Activated naive CD4-positive, alpha-beta T cell treated with anti-CD3 and anti-CD28 coated beads, Interleukin-2, amount 10 ng/mL, durations not matched to agents 7 days and 5 days (primary cell): ENCODE results near the gene GOLIM4.
"Not testable (repeated sequence)": the region's sequence is repeated elsewhere in the genome, so short reads cannot be mapped to it uniquely, and the experiment has no call there.

Source experiments
- CTCF ChIA-PET: fragments of 350-600 bp; sonication (Branson Sonifier 250); formaldehyde crosslinking; loops from one replicate; lab custom pipeline; 2021; ENCODE audit warnings: antibody characterized with exemption; lab: Charles Lee
- DNase-seq: peaks from one replicate; pipeline ENCODE4 v3.0.0-alpha.2; 2020
- H3K27ac Mint-ChIP-seq: one replicate; pipeline ENCODE4 v1.8.0; 2021; ENCODE audit warnings: mild to moderate bottlenecking, moderate library complexity, mixed read lengths
- H3K27me3 Mint-ChIP-seq: one replicate; pipeline ENCODE4 v1.8.0; 2021; ENCODE audit warnings: mild to moderate bottlenecking, mixed read lengths
- H3K36me3 Mint-ChIP-seq: one replicate; pipeline ENCODE4 v1.8.0; 2021; ENCODE audit warnings: mixed read lengths
- H3K4me1 Mint-ChIP-seq: one replicate; pipeline ENCODE4 v1.8.0; 2021; ENCODE audit warnings: mixed read lengths
- H3K4me3 Mint-ChIP-seq: one replicate; pipeline ENCODE4 v1.8.0; 2021; ENCODE audit warnings: mild to moderate bottlenecking, moderate library complexity, mixed read lengths
- H3K9me3 Mint-ChIP-seq: one replicate; pipeline ENCODE4 v1.8.0; 2021; ENCODE audit warnings: mixed read lengths

Gene GOLIM4

DNA sequence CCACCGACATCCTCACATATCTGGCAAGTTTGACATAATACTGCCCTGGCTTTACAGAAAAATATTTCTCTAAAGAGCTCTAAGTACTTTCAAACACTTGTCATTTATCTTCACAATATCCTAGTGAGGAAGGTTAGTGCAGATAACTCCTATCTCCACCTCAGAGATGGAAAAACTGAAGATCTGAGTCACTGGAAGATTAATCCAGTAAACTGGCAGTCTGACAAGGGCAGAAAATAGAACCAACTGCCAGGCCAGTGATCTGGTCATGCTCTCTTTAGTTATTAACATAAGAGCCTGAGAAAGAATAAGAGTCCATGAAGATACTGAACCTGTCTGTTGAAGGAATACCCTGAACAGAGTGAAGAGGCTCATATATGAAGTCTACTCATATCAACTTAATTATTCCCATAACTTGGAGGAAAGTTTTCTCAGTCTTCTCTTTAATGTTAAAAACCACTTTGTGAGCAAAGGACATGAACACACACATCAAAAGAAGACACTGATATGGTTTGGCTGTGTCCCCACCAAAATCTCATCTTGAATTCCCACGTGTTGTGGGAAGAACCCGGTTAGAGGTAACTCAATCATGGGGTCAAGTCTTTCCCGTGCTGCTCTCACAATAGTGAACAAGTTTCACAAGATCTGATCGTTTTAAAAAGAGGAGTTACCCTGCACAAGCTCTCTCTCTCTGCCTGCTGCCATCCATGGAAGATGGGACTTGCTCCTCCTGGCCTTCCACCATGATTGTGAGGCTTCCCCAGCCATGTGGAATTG lies 61.4 kb downstream of the GOLIM4 start:
- Mint-ChIP-seq H3K36me3 (no peaks in the 10 kb centered on the region), H3K27me3 (no peaks in the 10 kb centered on the region), H3K4me3 (no peak overlapping the region), H3K4me1 (no peaks in the 10 kb centered on the region), H3K27ac (no peak overlapping the region), H3K9me3 (no peaks in the 10 kb centered on the region)
- CTCF ChIA-PET: no interaction called here
- DNase-seq: no peak

DNA sequence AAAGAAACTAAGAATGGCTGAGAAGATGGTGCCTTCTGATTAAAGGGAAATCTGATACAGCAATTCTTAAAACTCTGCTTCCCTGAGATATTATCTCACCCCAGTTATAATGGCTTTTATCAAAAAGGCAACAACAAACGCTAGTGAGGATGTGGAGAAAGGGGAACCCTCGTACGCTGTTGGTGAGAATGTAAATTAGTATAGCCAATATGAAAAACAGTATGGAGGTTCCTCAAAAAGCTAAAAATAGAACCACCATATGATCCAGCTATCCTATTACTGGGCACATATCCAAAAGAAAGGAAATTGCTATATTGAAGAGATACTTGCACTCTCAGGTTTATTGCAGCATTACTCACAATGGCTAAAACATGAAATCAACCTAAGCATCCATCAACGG lies 65.1 kb downstream of the GOLIM4 start:
- no peaks in the 10 kb centered on the region for H3K4me1 Mint-ChIP-seq

DNA sequence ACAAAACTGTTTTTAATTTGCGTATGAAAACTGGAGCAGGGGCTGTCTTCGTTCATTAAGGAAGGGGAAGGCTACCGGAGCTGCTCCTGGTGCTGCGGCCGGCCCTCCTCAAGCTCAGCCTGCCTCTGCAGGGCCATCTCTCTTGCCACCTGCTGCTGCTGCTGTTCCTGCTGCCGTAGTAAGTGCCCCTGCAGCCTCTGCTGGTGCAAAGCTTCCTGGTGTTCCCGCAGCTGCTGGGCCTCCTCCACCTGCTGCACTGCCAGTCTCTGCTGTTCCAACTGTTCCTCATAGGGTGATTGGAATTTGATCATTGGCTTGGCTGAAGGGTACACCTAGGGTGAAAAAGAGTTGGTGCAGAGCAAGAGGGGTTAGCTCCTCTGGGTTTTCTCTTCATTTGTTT lies 66.0 kb downstream of the GOLIM4 start:
- DNase-seq: no peak
- H3K4me3 Mint-ChIP-seq: no peak overlapping the region
- H3K27ac Mint-ChIP-seq: no peak overlapping the region
- H3K36me3 Mint-ChIP-seq: no peaks in the 10 kb centered on the region
- CTCF ChIA-PET: interaction anchor here (2.8 kb wide), 1 partner anchor 11 kb away, joined by 13 read pairs; no protein-coding TSS in a partner anchor
- no peaks in the 10 kb centered on the region for H3K9me3 Mint-ChIP-seq
- peaks cover 5% of the 10 kb centered on the region for H3K4me1 Mint-ChIP-seq
- H3K27me3 Mint-ChIP-seq: no peaks in the 10 kb centered on the region

More for the DNA sequence above, 65.1 kb downstream of the GOLIM4 start:
- H3K27me3 Mint-ChIP-seq: no peaks in the 10 kb centered on the region
- H3K27ac Mint-ChIP-seq: no peak overlapping the region
- no peak overlapping the region for H3K4me3 Mint-ChIP-seq
- CTCF ChIA-PET: no interaction called here
- no peaks in the 10 kb centered on the region for H3K9me3 Mint-ChIP-seq
- DNase-seq: no peak
- H3K36me3 Mint-ChIP-seq: no peaks in the 10 kb centered on the region

DNA sequence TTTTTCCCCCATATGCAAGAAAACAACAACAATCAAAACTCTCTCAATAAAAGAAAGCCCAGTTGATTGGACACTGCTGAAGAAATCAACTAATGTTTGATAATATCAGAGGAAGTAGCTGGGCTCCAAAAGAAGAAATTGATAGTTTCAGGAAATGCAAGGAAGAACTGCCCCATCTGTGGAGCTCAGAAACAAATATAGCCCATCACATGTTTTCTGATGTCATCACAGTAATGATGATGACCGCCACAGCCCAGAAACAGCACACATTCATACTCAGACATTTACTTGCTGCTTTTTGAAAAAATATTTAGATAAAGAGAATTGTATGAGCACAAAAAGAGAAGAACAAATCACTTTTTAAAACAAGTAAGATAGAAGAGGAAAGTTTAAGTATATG lies 67.6 kb downstream of the GOLIM4 start:
- CTCF ChIA-PET: interaction anchor here (2.8 kb wide), 1 partner anchor 13 kb away, joined by 13 read pairs; no protein-coding TSS in a partner anchor
- no peak overlapping the region for H3K4me3 Mint-ChIP-seq
- no peaks in the 10 kb centered on the region for H3K27me3 Mint-ChIP-seq
- H3K27ac Mint-ChIP-seq: no peak overlapping the region
- H3K4me1 Mint-ChIP-seq: peaks cover 13% of the 10 kb centered on the region
- DNase-seq: no peak
- no peaks in the 10 kb centered on the region for H3K9me3 Mint-ChIP-seq
- no peaks in the 10 kb centered on the region for H3K36me3 Mint-ChIP-seq

DNA sequence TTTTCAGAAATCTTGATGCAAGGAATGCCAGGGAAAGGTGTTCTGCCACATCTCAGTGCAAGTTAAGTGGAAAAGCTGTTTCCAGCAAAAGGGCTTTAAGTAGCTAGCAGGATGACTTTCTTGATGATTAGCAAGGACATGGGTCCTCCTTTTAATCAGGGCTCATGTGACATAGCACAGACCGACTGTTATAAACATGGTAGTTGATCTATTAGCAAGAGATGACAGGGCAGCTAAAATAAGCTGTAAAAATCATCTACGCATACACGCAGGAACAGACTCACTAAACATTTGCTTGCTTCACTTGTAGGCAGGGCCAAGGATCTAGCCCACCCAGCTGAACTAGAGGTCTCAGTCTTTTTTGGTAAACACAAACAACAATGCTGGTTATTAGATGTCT lies 69.0 kb downstream of the GOLIM4 start:
- H3K27ac Mint-ChIP-seq: no peak overlapping the region
- no peak for DNase-seq
- no peak overlapping the region for H3K4me3 Mint-ChIP-seq
- CTCF ChIA-PET: interaction anchor here (0.5 kb wide), 1 partner anchor 145 kb away, joined by 3 read pairs; no protein-coding TSS in a partner anchor
- H3K9me3 Mint-ChIP-seq: no peaks in the 10 kb centered on the region
- no peaks in the 10 kb centered on the region for H3K36me3 Mint-ChIP-seq
- peaks cover 13% of the 10 kb centered on the region for H3K4me1 Mint-ChIP-seq
- no peaks in the 10 kb centered on the region for H3K27me3 Mint-ChIP-seq

DNA sequence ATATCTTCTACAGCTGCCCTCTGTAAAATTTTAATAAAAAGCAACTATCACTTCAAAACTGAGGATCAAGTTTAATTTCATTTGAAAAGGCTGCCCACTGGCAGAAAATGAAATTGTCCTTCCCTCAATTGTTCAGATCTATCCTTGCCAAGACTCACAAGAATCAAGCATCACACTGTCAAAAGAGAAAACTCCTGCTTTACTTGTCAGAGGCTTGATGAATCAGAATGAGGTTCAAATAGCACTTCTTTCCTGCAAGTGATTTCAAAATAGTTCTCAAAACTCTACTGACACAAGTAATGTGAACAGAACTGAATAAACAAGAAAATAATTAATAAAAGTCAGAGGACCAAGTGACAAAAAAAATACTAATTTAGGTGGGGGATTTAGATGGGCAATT lies 70.6 kb downstream of the GOLIM4 start:
- no peak for DNase-seq
- Mint-ChIP-seq H3K27me3 (no peaks in the 10 kb centered on the region), H3K4me3 (no peak overlapping the region), H3K9me3 (no peaks in the 10 kb centered on the region), H3K36me3 (no peaks in the 10 kb centered on the region), H3K4me1 (peaks cover 13% of the 10 kb centered on the region), H3K27ac (no peak overlapping the region)
- CTCF ChIA-PET: interaction anchor here (1.1 kb wide), 1 partner anchor 13 kb away, joined by 3 read pairs; no protein-coding TSS in a partner anchor

DNA sequence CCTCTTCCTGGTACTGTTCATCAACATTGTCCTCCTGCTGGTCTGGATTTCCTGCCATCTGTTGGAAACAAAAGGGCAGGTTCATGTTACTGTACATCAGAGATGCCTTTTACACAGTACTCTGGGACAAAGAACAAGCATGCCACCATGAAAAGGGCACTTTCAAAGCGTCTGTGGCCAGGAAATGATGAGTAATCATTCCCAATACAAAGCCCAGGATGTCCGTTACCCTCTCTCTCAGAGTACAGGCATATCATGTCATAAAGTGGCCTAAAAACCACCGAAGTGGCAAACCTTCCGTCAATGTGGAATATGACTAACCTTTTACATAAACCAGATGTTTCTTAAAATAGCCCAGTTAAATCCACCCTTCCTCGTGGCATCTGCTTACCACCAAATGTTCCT lies 71.2 kb downstream of the GOLIM4 start:
- CTCF ChIA-PET: no interaction called here
- Mint-ChIP-seq H3K4me1 (peaks cover 13% of the 10 kb centered on the region), H3K27ac (no peak overlapping the region), H3K27me3 (no peaks in the 10 kb centered on the region), H3K36me3 (no peaks in the 10 kb centered on the region), H3K4me3 (no peak overlapping the region), H3K9me3 (no peaks in the 10 kb centered on the region)
- DNase-seq: peak; percentile 20

GRCh38 chr3:168021737-168022450 lies 73.8 kb downstream of the GOLIM4 start:
- Mint-ChIP-seq H3K36me3 (no peaks in the 10 kb centered on the region), H3K27ac (no peak overlapping the region), H3K27me3 (no peaks in the 10 kb centered on the region), H3K9me3 (no peaks in the 10 kb centered on the region), H3K4me3 (no peak overlapping the region), H3K4me1 (peaks cover 13% of the 10 kb centered on the region)
- DNase-seq: no peak
- CTCF ChIA-PET: no interaction called here

DNA sequence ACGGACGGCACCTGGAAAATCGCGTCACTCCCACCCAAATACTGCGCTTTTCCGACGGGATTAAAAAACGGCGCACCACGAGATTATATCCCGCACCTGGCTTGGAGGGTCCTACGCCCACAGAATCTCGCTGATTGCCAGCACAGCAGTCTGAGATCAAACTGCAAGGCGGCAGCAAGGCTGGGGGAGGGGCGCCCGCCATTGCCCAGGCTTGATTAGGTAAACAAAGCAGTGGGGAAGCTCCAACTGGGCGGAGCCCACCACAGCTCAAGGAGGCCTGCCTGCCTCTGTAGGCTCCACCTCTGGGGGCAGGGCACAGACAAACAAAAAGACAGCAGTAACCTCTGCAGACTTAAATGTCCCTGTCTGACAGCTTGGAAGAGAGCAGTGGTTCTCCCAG lies 84.4 kb downstream of the GOLIM4 start:
- H3K27ac Mint-ChIP-seq, H3K4me1 Mint-ChIP-seq, H3K27me3 Mint-ChIP-seq, H3K36me3 Mint-ChIP-seq, CTCF ChIA-PET, H3K4me3 Mint-ChIP-seq, DNase-seq, H3K9me3 Mint-ChIP-seq: not testable (repeated sequence)

DNA sequence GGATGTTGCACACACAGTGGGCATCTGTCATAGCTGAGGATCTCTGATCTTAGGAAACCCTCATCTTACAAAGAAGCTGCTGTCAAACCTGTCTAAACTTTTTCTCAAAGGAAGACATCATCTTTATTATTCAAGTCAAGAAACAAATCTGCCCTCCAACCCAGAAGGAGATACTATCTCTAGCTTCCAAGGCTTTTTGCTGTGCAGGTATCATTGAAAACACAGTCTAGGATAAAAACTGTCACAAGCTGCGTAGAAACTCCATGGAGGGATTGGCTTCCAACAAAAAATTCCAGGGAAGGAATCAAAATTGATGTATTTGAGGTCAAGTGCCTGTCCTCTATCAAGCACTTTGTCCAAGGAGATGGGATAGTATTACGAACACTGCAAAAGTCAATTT lies 89.1 kb downstream of the GOLIM4 start:
- H3K4me3 Mint-ChIP-seq: no peak overlapping the region
- no peak overlapping the region for H3K27ac Mint-ChIP-seq
- H3K4me1 Mint-ChIP-seq: no peaks in the 10 kb centered on the region
- H3K27me3 Mint-ChIP-seq: no peaks in the 10 kb centered on the region
- H3K36me3 Mint-ChIP-seq: no peaks in the 10 kb centered on the region
- H3K9me3 Mint-ChIP-seq: no peaks in the 10 kb centered on the region
- DNase-seq: no peak
- CTCF ChIA-PET: no interaction called here

GRCh38 chr3:168003911-168004310 lies 91.8 kb downstream of the GOLIM4 start:
- no peaks in the 10 kb centered on the region for H3K27me3 Mint-ChIP-seq
- CTCF ChIA-PET: no interaction called here
- no peaks in the 10 kb centered on the region for H3K36me3 Mint-ChIP-seq
- no peak overlapping the region for H3K4me3 Mint-ChIP-seq
- no peak overlapping the region for H3K27ac Mint-ChIP-seq
- no peak for DNase-seq
- no peaks in the 10 kb centered on the region for H3K4me1 Mint-ChIP-seq
- no peaks in the 10 kb centered on the region for H3K9me3 Mint-ChIP-seq

GRCh38 chr3:168002786-168003368 lies 92.8 kb downstream of the GOLIM4 start:
- no peak overlapping the region for H3K27ac Mint-ChIP-seq
- CTCF ChIA-PET: no interaction called here
- no peaks in the 10 kb centered on the region for H3K4me1 Mint-ChIP-seq
- no peak for DNase-seq
- no peaks in the 10 kb centered on the region for H3K36me3 Mint-ChIP-seq
- no peak overlapping the region for H3K4me3 Mint-ChIP-seq
- H3K9me3 Mint-ChIP-seq: no peaks in the 10 kb centered on the region
- no peaks in the 10 kb centered on the region for H3K27me3 Mint-ChIP-seq

DNA sequence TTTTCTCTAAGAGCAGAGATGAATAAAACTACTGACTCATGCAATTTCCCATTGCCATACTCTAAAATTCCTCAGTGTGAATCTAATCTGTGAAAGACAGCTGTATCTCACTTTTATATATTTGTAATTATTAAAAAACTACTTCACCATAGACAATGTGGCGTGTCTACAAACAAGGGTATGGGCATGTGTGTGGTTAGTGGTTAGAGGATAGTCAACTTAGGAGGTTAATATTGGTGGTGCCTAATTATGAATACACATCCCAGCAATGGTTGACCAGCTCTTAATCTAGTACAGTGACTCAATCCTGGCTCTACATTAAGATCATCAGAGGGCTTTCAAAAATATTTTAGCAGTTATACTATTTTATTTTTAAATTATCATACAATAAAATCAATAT lies 94.5 kb downstream of the GOLIM4 start:
- Mint-ChIP-seq H3K27ac (no peak overlapping the region), H3K36me3 (no peaks in the 10 kb centered on the region), H3K27me3 (no peaks in the 10 kb centered on the region), H3K4me1 (no peaks in the 10 kb centered on the region), H3K4me3 (no peak overlapping the region), H3K9me3 (no peaks in the 10 kb centered on the region)
- DNase-seq: no peak
- CTCF ChIA-PET: no interaction called here

- CTCF ChIA-PET: no interaction called here
- no peaks in the 10 kb centered on the region for H3K4me1 Mint-ChIP-seq
- no peaks in the 10 kb centered on the region for H3K36me3 Mint-ChIP-seq
- DNase-seq: no peak
- no peak overlapping the region for H3K27ac Mint-ChIP-seq
- no peaks in the 10 kb centered on the region for H3K27me3 Mint-ChIP-seq
- H3K9me3 Mint-ChIP-seq: no peaks in the 10 kb centered on the region
- H3K4me3 Mint-ChIP-seq: no peak overlapping the region
Observed at GRCh38 chr3:167998253-167998652, 97.5 kb downstream of the GOLIM4 start.
